Gastrocnemius medialis (tissue), 4 donors: ENCODE data around the gene COBLL1. TPM values are rescaled to one million over a fixed set of nuclear protein-coding genes. Genes with fewer than 3 reads are reported as not detected.

Source experiments
- ATAC-seq, 2 donors: fragments of 150-250 bp; one replicate each; pipeline ENCODE4 v1.9.1; 2016
- DNase-seq, 2 donors: peaks; one replicate each; pipeline ENCODE4 v3.0.0-alpha.2; 2019
- H3K27ac ChIP-seq, 4 donors: fragments of 200-600 bp; sonication (generic); 1 replicate in 1 of 4; 2 replicates in 3 of 4; pipeline ENCODE4 v1.5.1; 2016 to 2018; ENCODE audit warnings: mild to moderate bottlenecking in 2 of 4, moderate library complexity in 1 of 4
- H3K27me3 ChIP-seq, 3 donors: fragments of 200-600 bp; sonication (generic) in 2 of 3; 1 replicate in 1 of 3; 2 replicates in 2 of 3; pipeline versions ENCODE4 v1.5.1 to v1.6.0; 2016 to 2019; ENCODE audit warnings: mild to moderate bottlenecking in 1 of 3, moderate library complexity in 1 of 3
- H3K36me3 ChIP-seq, 2 donors: fragments of 200-600 bp; sonication (generic) in 1 of 2; one replicate each; pipeline ENCODE4 v1.5.1; 2017 to 2018
- H3K4me1 ChIP-seq, 2 donors: fragments of 200-600 bp; sonication (generic) in 1 of 2; one replicate each; pipeline ENCODE4 v1.5.1; 2016 to 2017; ENCODE audit warnings: mild to moderate bottlenecking in 2 of 2
- H3K4me3 ChIP-seq, 4 donors: fragments of 200-600 bp; sonication (generic) in 3 of 4; 1 replicate in 1 of 4; 2 replicates in 3 of 4; pipeline ENCODE4 v1.5.1; 2016 to 2019; ENCODE audit warnings: mild to moderate bottlenecking in 2 of 4
- H3K9me3 ChIP-seq, 3 donors: fragments of 200-600 bp; sonication (generic) in 2 of 3; 1 replicate in 1 of 3; 2 replicates in 2 of 3; pipeline ENCODE4 v1.5.1; 2016 to 2019
- POLR2A ChIP-seq, 2 donors: fragments of 450-650 bp; IDR thresholded peaks; one replicate each; pipeline ENCODE4 v1.6.1; 2017; ENCODE audit warnings: antibody characterized with exemption in 2 of 2, mild to moderate bottlenecking in 2 of 2, moderate library complexity in 2 of 2
- in situ Hi-C, 4 donors: fragments of 200-750 bp; cut with MboI; loops; one replicate each; pipeline versions ENCODE4 v1.15.0 to v1.8.0; 2017; ENCODE audit warnings: low sequenced_read_pairs in 4 of 4
- intact Hi-C: fragments of 100-400 bp; cut with DNase I; formaldehyde crosslinking; loops from one replicate; pipeline ENCODE4 v1.15.1; 2023; ENCODE audit warnings: low total_unique reads
- total RNA-seq, 4 donors: library from RNA; depleted of rRNA; stranded (reverse); fragments of >200 nt; gene quantifications; one replicate each; pipeline versions ENCODE4 v1.1.0 to v1.2.3, GENCODE V29; 2016
- TF ChIP-seq, protein P1 (sequence below), 5 experiments: fragments of 450-650 bp in 3 of 5; fragments of 200-600 bp in 2 of 5; sonication (generic) in 2 of 5; IDR thresholded peaks in 4 of 5; conservative IDR thresholded peaks in 1 of 5; 1 replicate in 4 of 5; 2 replicates in 1 of 5; pipeline ENCODE4 v1.5.1; 2016 to 2019; ENCODE audit warnings: antibody characterized with exemption in 5 of 5, mild to moderate bottlenecking in 3 of 5, moderate library complexity in 3 of 5

COBLL1 gene
- total RNA-seq, 4 donors from 2014 or later: 1.9 to 9.6 (median 4.0) TPM

DNA sequence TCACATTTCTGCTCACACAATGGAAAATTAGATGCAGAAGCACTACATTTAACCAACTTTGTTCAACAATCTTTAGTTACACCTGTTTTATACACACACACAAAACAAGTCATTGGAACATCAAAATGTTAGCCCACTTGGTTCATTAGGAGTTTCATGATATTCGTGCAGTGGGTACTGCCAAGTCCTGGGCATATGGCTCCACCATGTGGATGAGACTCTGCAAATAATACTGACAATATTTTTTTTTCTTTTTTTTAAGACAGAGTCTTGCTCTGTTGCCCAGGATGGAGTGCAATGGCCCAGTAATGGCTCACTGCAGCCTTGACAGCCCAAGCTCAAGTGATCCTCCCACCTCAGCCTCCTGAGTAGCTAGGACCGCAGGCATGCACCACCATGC lies 185.9 kb downstream of the COBLL1 start:
- Histone ChIP-seq H3K4me3 (no peak overlapping the region), H3K27ac (no peak overlapping the region), H3K27me3 (no peaks in the 10 kb centered on the region), H3K4me1 (no peaks in the 10 kb centered on the region), H3K9me3 (no peaks in the 10 kb centered on the region), H3K36me3 (no peaks in the 10 kb centered on the region)
- in situ Hi-C loops (no loop called here), intact Hi-C loops (no loop called here)
- TF ChIP-seq, protein P1, sequence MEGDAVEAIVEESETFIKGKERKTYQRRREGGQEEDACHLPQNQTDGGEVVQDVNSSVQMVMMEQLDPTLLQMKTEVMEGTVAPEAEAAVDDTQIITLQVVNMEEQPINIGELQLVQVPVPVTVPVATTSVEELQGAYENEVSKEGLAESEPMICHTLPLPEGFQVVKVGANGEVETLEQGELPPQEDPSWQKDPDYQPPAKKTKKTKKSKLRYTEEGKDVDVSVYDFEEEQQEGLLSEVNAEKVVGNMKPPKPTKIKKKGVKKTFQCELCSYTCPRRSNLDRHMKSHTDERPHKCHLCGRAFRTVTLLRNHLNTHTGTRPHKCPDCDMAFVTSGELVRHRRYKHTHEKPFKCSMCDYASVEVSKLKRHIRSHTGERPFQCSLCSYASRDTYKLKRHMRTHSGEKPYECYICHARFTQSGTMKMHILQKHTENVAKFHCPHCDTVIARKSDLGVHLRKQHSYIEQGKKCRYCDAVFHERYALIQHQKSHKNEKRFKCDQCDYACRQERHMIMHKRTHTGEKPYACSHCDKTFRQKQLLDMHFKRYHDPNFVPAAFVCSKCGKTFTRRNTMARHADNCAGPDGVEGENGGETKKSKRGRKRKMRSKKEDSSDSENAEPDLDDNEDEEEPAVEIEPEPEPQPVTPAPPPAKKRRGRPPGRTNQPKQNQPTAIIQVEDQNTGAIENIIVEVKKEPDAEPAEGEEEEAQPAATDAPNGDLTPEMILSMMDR (IDR thresholded peaks at IDR 0.05 in 4 of 5, conservative IDR thresholded peaks at IDR 0.05 in 1 of 5): peak in 1 of 5 experiments; percentile 17
- no peak for TF ChIP-seq POLR2A (IDR thresholded peaks at IDR 0.05)
- DNase-seq (no peak), ATAC-seq (no peak)

DNA sequence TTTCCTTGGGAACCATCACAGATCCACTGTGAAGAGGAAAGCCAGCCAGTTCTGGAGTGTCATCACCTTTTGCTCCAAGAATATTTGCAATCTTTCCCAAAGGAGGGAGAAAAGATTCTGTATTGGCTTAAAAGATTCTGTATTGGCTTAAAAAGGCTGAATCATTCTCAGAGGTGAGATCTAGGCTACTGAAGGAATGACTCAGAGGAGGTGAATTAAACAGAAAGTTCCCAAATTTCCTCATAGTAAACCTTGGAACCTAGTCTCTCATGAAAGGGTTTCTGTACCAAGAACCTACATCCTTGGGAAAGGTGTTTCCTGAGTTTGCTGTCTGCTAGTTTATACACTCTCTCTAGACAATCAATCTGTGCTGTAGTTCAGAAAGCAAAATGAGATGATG lies 186.3 kb downstream of the COBLL1 start:
- in situ Hi-C loops: no loop called here
- TF ChIP-seq, protein P1 (IDR thresholded peaks at IDR 0.05 in 4 of 5, conservative IDR thresholded peaks at IDR 0.05 in 1 of 5): no peak
- no peak for TF ChIP-seq POLR2A (IDR thresholded peaks at IDR 0.05)

DNA sequence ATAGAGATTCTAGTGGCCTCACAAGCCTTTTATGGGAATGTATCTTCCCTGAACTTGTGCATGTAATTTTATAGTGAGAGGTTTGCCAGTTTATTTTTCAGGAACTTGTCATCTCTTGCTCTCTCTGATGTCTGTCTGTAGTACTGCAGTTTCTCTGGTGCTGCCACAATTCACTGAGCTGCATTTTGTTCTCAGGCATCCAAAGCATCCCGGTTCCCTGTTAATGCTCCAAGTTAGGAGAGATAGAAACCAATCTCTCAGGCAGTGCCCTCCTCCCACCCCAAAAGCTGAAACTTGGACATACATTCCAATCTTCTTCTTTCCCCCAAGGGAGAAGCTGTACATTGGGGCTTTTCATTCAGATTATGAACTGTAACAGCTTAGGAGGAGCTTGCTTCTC lies 190.3 kb downstream of the COBLL1 start:
- intact Hi-C loops (no loop called here), in situ Hi-C loops (no loop called here)
- no peak for ATAC-seq

More for the DNA sequence above, 186.3 kb downstream of the COBLL1 start:
- H3K4me3 ChIP-seq: no peak overlapping the region
- no peak overlapping the region for H3K27ac ChIP-seq
- no peaks in the 10 kb centered on the region for H3K36me3 ChIP-seq
- DNase-seq (no peak), ATAC-seq (no peak)
- intact Hi-C loops: no loop called here
- H3K4me1 ChIP-seq: no peaks in the 10 kb centered on the region
- no peaks in the 10 kb centered on the region for H3K9me3 ChIP-seq
- H3K27me3 ChIP-seq: no peaks in the 10 kb centered on the region

DNA sequence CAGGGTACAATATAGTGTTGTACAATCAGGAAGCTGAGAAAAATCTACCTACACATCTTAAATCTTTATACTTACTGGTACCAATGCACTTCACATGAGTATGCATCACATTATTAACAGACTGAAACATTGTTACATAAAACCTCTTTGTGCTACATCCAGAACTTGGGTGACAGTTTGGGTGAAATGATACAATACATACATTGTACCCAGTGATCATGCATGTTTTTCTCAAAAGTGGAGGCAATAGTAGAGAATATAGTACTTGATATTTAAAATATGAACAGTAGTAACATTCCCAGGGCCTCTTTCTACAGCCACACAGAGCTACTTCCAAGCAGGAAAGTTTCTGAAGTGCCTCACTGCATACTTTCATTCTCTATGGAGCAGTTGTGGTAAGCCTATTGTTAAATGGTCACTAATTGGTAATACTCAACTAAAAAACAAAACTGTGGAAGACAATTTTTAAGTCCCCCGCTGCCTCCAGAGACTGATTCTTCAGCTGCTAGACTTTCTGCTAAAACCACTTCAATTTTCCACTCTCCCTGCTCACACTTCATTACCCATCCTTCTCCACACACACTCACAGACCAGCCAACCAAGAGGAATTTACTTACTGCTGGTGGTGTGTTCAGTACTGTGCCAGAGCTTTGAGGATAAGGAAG lies 197.5 kb downstream of the COBLL1 start:
- in situ Hi-C loops: no loop called here
- TF ChIP-seq POLR2A (IDR thresholded peaks at IDR 0.05): no peak
- TF ChIP-seq, protein P1 (IDR thresholded peaks at IDR 0.05 in 4 of 5, conservative IDR thresholded peaks at IDR 0.05 in 1 of 5): no peak
- no peaks in the 10 kb centered on the region for H3K9me3 ChIP-seq
- no peaks in the 10 kb centered on the region for H3K27me3 ChIP-seq
- DNase-seq: no peak
- intact Hi-C loops: no loop called here
- ATAC-seq: no peak
- no peaks in the 10 kb centered on the region for H3K4me1 ChIP-seq
- no peak overlapping the region for H3K4me3 ChIP-seq
- H3K27ac ChIP-seq: no peak overlapping the region
- no peaks in the 10 kb centered on the region for H3K36me3 ChIP-seq

More for the DNA sequence above, 190.3 kb downstream of the COBLL1 start:
- H3K4me3 ChIP-seq: no peak overlapping the region
- H3K27ac ChIP-seq: no peak overlapping the region
- peaks cover 0 to 6% (median 0%) of the 10 kb centered on the region in 3 donors for H3K9me3 ChIP-seq
- no peak for DNase-seq
- H3K36me3 ChIP-seq: no peaks in the 10 kb centered on the region
- TF ChIP-seq POLR2A (IDR thresholded peaks at IDR 0.05): no peak
- TF ChIP-seq, protein P1 (IDR thresholded peaks at IDR 0.05 in 4 of 5, conservative IDR thresholded peaks at IDR 0.05 in 1 of 5): no peak
- no peaks in the 10 kb centered on the region for H3K4me1 ChIP-seq
- H3K27me3 ChIP-seq: no peaks in the 10 kb centered on the region
